HL-60 (cell line): ENCODE data around the gene PYGB.

ENCODE experiments used
- CTCF ChIP-seq: IDR thresholded peaks from one replicate; pipeline ENCODE4 v1.5.1; 2011; ENCODE audit warnings: low read length, control low read depth, inconsistent platforms; ENCODE audit not compliant: insufficient read depth
- GABPA ChIP-seq: IDR thresholded peaks from 2 replicates; pipeline ENCODE4 v1.6.1; 2012; ENCODE audit warnings: low read depth
- POLR2AphosphoS5 ChIP-seq: IDR thresholded peaks from 2 replicates; pipeline ENCODE4 v1.6.1; 2012; ENCODE audit warnings: low read depth
- REST ChIP-seq: IDR thresholded peaks from 2 replicates; pipeline ENCODE4 v1.6.1; 2012; ENCODE audit warnings: low read depth; ENCODE audit not compliant: insufficient replicate concordance
- SPI1 ChIP-seq: IDR thresholded peaks from 2 replicates; pipeline ENCODE4 v1.6.1; 2012; ENCODE audit warnings: low read depth, mild to moderate bottlenecking, borderline replicate concordance

- TF ChIP-seq CTCF (peak; percentile 18), REST (no peak), GABPA (no peak), POLR2AphosphoS5 (no peak; the same call in 1 of the 2 replicates), SPI1 (no peak)
Measured at GRCh38 chr20:25296094-25297093, 48.5 kb downstream of the PYGB start.
